ENCODE measurements around the gene RBM33. TPM values are rescaled to one million over a fixed set of nuclear protein-coding genes. Genes with fewer than 3 reads are reported as not detected.

The RBM33 gene
- total and polyA plus RNA-seq, 2 of the 13 experiments (the other 11 are each of a cell fraction or from before 2014, with no cell fraction given): 12.4 to 28.9 TPM

- H3K4me2 ChIP-seq (ENCODE audit: low read depth, low read length): peak overlapping the region; percentile 76
- H4K20me1 ChIP-seq (ENCODE audit: insufficient read depth, low read length): peaks cover 30% of the 10 kb centered on the region; the same call in 1 of the 2 replicates
- H3K27me3 ChIP-seq (ENCODE audit: control insufficient read depth in 1 of 2, insufficient read depth in 2 of 2, low read length in 2 of 2): no peaks in the 10 kb centered on the region; a peak in 1 of 5 replicates
- no peak overlapping the region for H2AFZ ChIP-seq (ENCODE audit: low read length)
- H3K9ac ChIP-seq (ENCODE audit: insufficient read depth, low read depth, low read length): peak overlapping the region; percentile 98
- peak overlapping the region; percentile 80 to 95 (median 94) for H3K4me3 ChIP-seq (replicated peaks in 1 of 3; ENCODE audit: insufficient read depth in 1 of 3, low read depth in 2 of 3, low read length in 3 of 3)
- WGBS (ENCODE audit: low lambda C conversion rate): under 1% methylated on average over 17 of the region's 22 CpGs
- ATAC-seq (peak; percentile 17), DNase-seq (ENCODE audit: low spot score) (peak; percentile 22), FAIRE-seq (no peak)
- H3K9me3 ChIP-seq (ENCODE audit: low read length): peaks cover 10% of the 10 kb centered on the region; the same call in 1 of the 2 replicates
- H3K79me2 ChIP-seq (ENCODE audit: insufficient read depth, low read length): peaks cover 61% of the 10 kb centered on the region
- no TSS peak for BruUV-seq (replicated peaks)
- peak overlapping the region; percentile 97 for H3K27ac ChIP-seq (ENCODE audit: extremely low read length, insufficient read depth, low read length)
- in situ Hi-C loops (cut with HindIII; ENCODE audit: extremely low pct_ligation_motif_present, low pct_unique_long_range_greater_than_20kb): no loop called here
- ChIA-PET POLR2A (interaction anchor here (1.2 to 2.3 kb wide), 4 partner anchors 14 to 46 kb away, joined by 3 to 72 read pairs (median 10); no protein-coding TSS in a partner anchor), CTCF (ENCODE audit: low intra/inter-chr PET ratio, low total read pairs) (interaction anchor here (0.6 to 1.5 kb wide), 2 partner anchors 26 to 46 kb away, joined by 3 read pairs; no protein-coding TSS in a partner anchor)
- H3K36me3 ChIP-seq (replicated peaks in 1 of 2; ENCODE audit: control insufficient read depth in 1 of 2, insufficient read depth in 2 of 2, low read length in 2 of 2): peaks cover 2 to 13% of the 10 kb centered on the region in 2 experiments
- intact Hi-C loops (cut with micrococcal nuclease; ENCODE audit: unreplicated experiment): loop anchor here (1.0 kb wide), 2 partner anchors 26 to 47 kb away; no protein-coding TSS in a partner anchor
- H3K4me1 ChIP-seq (ENCODE audit: insufficient read depth, low read length): peaks cover 59% of the 10 kb centered on the region
- TF ChIP-seq SNAI1 (CRISPR knock-in tag; IDR thresholded peaks at IDR 0.05; ENCODE audit: borderline replicate concordance) (no peak), POLR2A (IDR thresholded peaks at IDR 0.05; ENCODE audit: insufficient read depth in 1 of 2, low read depth in 2 of 2, low read length in 2 of 2) (peak in 1 of 2 experiments; percentile 2; a peak in 1 of 4 replicates), SAP130 (CRISPR knock-in tag; IDR thresholded peaks at IDR 0.05; ENCODE audit: low read depth) (no peak; the same call in none of the 2 replicates), FOXC1 (CRISPR knock-in tag; IDR thresholded peaks at IDR 0.05; ENCODE audit: borderline replicate concordance) (0 out of 2 replicates have a peak, but pooled peaks have one; percentile 54), HMG20A (CRISPR knock-in tag; IDR thresholded peaks at IDR 0.05; ENCODE audit: borderline replicate concordance) (no peak), ZNF850 (CRISPR knock-in tag; conservative IDR thresholded peaks at IDR 0.05) (no peak), KAT7 (CRISPR knock-in tag; IDR thresholded peaks at IDR 0.05; ENCODE audit: borderline replicate concordance) (peak; percentile 19; the same call in 1 of the 2 replicates), ARHGAP35 (CRISPR knock-in tag; IDR thresholded peaks at IDR 0.05; ENCODE audit: borderline replicate concordance) (no peak), ERF (CRISPR knock-in tag; IDR thresholded peaks at IDR 0.05) (0 out of 2 replicates have a peak, but pooled peaks have one; percentile 6), ARID5B (CRISPR knock-in tag; IDR thresholded peaks at IDR 0.05) (0 out of 2 replicates have a peak, but pooled peaks have one; percentile 2), PAX8 (CRISPR knock-in tag; IDR thresholded peaks at IDR 0.05; ENCODE audit: borderline replicate concordance) (peak; percentile 24; the same call in 1 of the 2 replicates), ZEB1 (IDR thresholded peaks at IDR 0.05; ENCODE audit: insufficient replicate concordance, low read depth) (peak; percentile 42), RXRB (CRISPR knock-in tag; IDR thresholded peaks at IDR 0.05; ENCODE audit: borderline replicate concordance) (peak; percentile 13; the same call in 1 of the 2 replicates), SIN3A (IDR thresholded peaks at IDR 0.05; ENCODE audit: borderline replicate concordance, low read depth, low read length) (0 out of 2 replicates have a peak, but pooled peaks have one; percentile 43), ZFX (CRISPR knock-in tag; IDR thresholded peaks at IDR 0.05; ENCODE audit: low read depth) (peak; percentile 69), ZNF749 (CRISPR knock-in tag; IDR thresholded peaks at IDR 0.05; ENCODE audit: borderline replicate concordance) (no peak), TGIF2 (CRISPR knock-in tag; IDR thresholded peaks at IDR 0.05) (0 out of 2 replicates have a peak, but pooled peaks have one; percentile 22), ZNF770 (CRISPR knock-in tag; IDR thresholded peaks at IDR 0.05) (no peak), ZNF446 (CRISPR knock-in tag; IDR thresholded peaks at IDR 0.05) (0 out of 2 replicates have a peak, but pooled peaks have one; percentile 1)
These were observed 579 bp downstream of the RBM33 start for GRCh38 chr7:155644971-155645509.
